Caco-2 (cell line): ENCODE results near the gene DOCK2. TPM values are rescaled to one million over a fixed set of nuclear protein-coding genes. Genes with fewer than 3 reads are reported as not detected.

Experiments
- BruUV-seq: library from RNA; stranded (reverse); fragments of 400-500 nt; replicated peaks from 2 replicates; lab custom pipeline; 2021; lab: Mats Ljungman, UMichigan
- CTCF ChIA-PET: fragments of 300-600 bp; sonication (Branson Sonifier 250); formaldehyde crosslinking; loops from one replicate; lab custom pipeline; 2022; ENCODE audit warnings: antibody characterized with exemption; lab: Charles Lee
- POLR2A ChIA-PET: fragments of 300-600 bp; sonication (Branson Sonifier 250); formaldehyde crosslinking; loops from one replicate; lab custom pipeline; 2022; ENCODE audit warnings: antibody characterized with exemption; lab: Charles Lee
- DNase-seq, 2 experiments: peaks; one replicate each; pipeline versions ENCODE4 v3.0.0 to v3.0.0-alpha.2; 2020 to 2022
- H3K27me3 ChIP-seq: replicated peaks from 2 replicates; pipeline ENCODE4 v1.6.0; 2011; ENCODE audit warnings: low read length; ENCODE audit not compliant: control insufficient read depth, insufficient read depth
- H3K36me3 ChIP-seq: 2 replicates; pipeline ENCODE4 v1.5.1; 2011; ENCODE audit warnings: low read length; ENCODE audit not compliant: control insufficient read depth, insufficient read depth
- H3K4me1 ChIP-seq: fragments of 250-450 bp; sonication (Bioruptor Pico); 2 replicates; pipeline ENCODE4 v1.5.1; 2020; ENCODE audit warnings: mild to moderate bottlenecking
- H3K4me3 ChIP-seq: 2 replicates; pipeline ENCODE4 v1.5.1; 2011; ENCODE audit warnings: low read depth, mild to moderate bottlenecking, control low read depth, low read length
- H3K9me3 ChIP-seq: fragments of 250-450 bp; sonication (Bioruptor Pico); 2 replicates; pipeline ENCODE4 v1.5.1; 2020; ENCODE audit warnings: mild to moderate bottlenecking, moderate library complexity
- H3K27ac Mint-ChIP-seq: one replicate; pipeline ENCODE4 v1.8.0; 2022; ENCODE audit warnings: mixed read lengths; ENCODE audit not compliant: unreplicated experiment
- H3K27me3 Mint-ChIP-seq: one replicate; pipeline ENCODE4 v1.8.0; 2022; ENCODE audit warnings: mixed read lengths; ENCODE audit not compliant: insufficient read depth, unreplicated experiment
- H3K36me3 Mint-ChIP-seq: one replicate; pipeline ENCODE4 v1.8.0; 2022; ENCODE audit warnings: mild to moderate bottlenecking, mixed read lengths; ENCODE audit not compliant: insufficient read depth, unreplicated experiment
- H3K4me1 Mint-ChIP-seq: one replicate; pipeline ENCODE4 v1.8.0; 2022; ENCODE audit warnings: low read depth, mixed read lengths; ENCODE audit not compliant: unreplicated experiment
- H3K4me3 Mint-ChIP-seq: one replicate; pipeline ENCODE4 v1.8.0; 2022; ENCODE audit warnings: mild to moderate bottlenecking, moderate library complexity, mixed read lengths; ENCODE audit not compliant: unreplicated experiment
- H3K9me3 Mint-ChIP-seq: one replicate; pipeline ENCODE4 v1.8.0; 2022; ENCODE audit warnings: mixed read lengths; ENCODE audit not compliant: unreplicated experiment
- CTCF ChIP-seq, 2 experiments: fragments of 200-600 bp in 1 of 2; IDR thresholded peaks; 1 replicate in 1 of 2; 2 replicates in 1 of 2; pipeline versions ENCODE4 v1.5.1 to v1.8.0; 2011 to 2022; ENCODE audit warnings: antibody characterized with exemption in 1 of 2, control low read depth in 1 of 2, inconsistent platforms in 1 of 2, low read depth in 1 of 2, low read length in 1 of 2, mild to moderate bottlenecking in 1 of 2, moderate library complexity in 1 of 2; ENCODE audit not compliant: insufficient read depth in 1 of 2, severe bottlenecking in 1 of 2, unreplicated experiment in 1 of 2
- intact Hi-C: fragments of 100-400 bp; cut with micrococcal nuclease; formaldehyde crosslinking; loops from one replicate; pipeline ENCODE4 v1.10.0; 2022; ENCODE audit not compliant: unreplicated experiment
- total RNA-seq: library from RNA; stranded (reverse); gene quantifications from 2 replicates; pipeline ENCODE4 v1.2.3, GENCODE V29; 2022

The DOCK2 gene
- total RNA-seq, 1 experiment from 2014 or later: 0.09 TPM

DNA sequence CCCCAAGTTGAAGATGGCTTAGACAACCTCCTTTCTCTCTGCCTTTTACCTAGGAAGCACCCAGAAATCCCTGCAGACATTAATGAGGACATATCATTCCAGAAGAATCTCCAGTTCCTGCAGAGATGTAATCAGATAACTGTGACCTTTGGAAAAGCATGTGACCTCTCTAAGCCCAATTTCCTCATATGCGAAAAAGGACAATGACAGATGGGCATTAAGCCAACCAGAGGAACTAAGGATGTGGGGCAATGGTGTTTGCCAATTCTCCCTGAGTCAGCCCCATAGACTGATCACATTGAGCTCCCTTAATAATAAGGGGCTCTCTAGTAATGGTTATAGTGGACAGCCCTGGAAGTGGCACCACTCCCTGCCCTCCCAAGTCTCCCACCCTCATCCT lies 458.6 kb downstream of the DOCK2 start:
- BruUV-seq: no TSS peak
- Histone ChIP-seq H3K27me3 (no peaks in the 10 kb centered on the region; the same call in 1 of the 2 replicates), H3K4me3 (no peak overlapping the region), H3K4me1 (no peaks in the 10 kb centered on the region), H3K36me3 (no peaks in the 10 kb centered on the region), H3K9me3 (peaks cover 3% of the 10 kb centered on the region; the same call in 1 of the 2 replicates)
- ChIA-PET POLR2A (no interaction called here), CTCF (no interaction called here)
- TF ChIP-seq CTCF (IDR thresholded peaks at IDR 0.05; ENCODE audit: insufficient read depth in 1 of 2, low read depth in 1 of 2, low read length in 1 of 2, severe bottlenecking in 1 of 2, unreplicated experiment in 1 of 2): no peak
- Mint-ChIP-seq H3K27ac (no peak overlapping the region), H3K4me3 (no peak overlapping the region), H3K4me1 (no peaks in the 10 kb centered on the region), H3K27me3 (peaks cover 12% of the 10 kb centered on the region), H3K36me3 (peaks cover 5% of the 10 kb centered on the region), H3K9me3 (no peaks in the 10 kb centered on the region)
- no peak for DNase-seq
- intact Hi-C loops: no loop called here

GRCh38 chr5:170097934-170098333 lies 460.9 kb downstream of the DOCK2 start:
- no peak overlapping the region for H3K4me3 ChIP-seq
- H3K36me3 ChIP-seq: no peaks in the 10 kb centered on the region
- CTCF ChIA-PET: interaction anchor here (2.5 kb wide), 1 partner anchor 86 kb away, joined by 13 read pairs; no protein-coding TSS in a partner anchor
- Mint-ChIP-seq H3K27ac (no peak overlapping the region), H3K9me3 (no peaks in the 10 kb centered on the region), H3K36me3 (peaks cover 5% of the 10 kb centered on the region), H3K4me1 (no peaks in the 10 kb centered on the region), H3K4me3 (no peak overlapping the region), H3K27me3 (peaks cover 10% of the 10 kb centered on the region)
- no peaks in the 10 kb centered on the region for H3K4me1 ChIP-seq
- no peak for TF ChIP-seq CTCF (IDR thresholded peaks at IDR 0.05; ENCODE audit: insufficient read depth in 1 of 2, low read depth in 1 of 2, low read length in 1 of 2, severe bottlenecking in 1 of 2, unreplicated experiment in 1 of 2)
- H3K9me3 ChIP-seq: peaks cover 3% of the 10 kb centered on the region; the same call in 1 of the 2 replicates
- H3K27me3 ChIP-seq: no peaks in the 10 kb centered on the region; the same call in 1 of the 2 replicates
- intact Hi-C loops: no loop called here
- no peak for DNase-seq
- no TSS peak for BruUV-seq
- POLR2A ChIA-PET: no interaction called here

DNA sequence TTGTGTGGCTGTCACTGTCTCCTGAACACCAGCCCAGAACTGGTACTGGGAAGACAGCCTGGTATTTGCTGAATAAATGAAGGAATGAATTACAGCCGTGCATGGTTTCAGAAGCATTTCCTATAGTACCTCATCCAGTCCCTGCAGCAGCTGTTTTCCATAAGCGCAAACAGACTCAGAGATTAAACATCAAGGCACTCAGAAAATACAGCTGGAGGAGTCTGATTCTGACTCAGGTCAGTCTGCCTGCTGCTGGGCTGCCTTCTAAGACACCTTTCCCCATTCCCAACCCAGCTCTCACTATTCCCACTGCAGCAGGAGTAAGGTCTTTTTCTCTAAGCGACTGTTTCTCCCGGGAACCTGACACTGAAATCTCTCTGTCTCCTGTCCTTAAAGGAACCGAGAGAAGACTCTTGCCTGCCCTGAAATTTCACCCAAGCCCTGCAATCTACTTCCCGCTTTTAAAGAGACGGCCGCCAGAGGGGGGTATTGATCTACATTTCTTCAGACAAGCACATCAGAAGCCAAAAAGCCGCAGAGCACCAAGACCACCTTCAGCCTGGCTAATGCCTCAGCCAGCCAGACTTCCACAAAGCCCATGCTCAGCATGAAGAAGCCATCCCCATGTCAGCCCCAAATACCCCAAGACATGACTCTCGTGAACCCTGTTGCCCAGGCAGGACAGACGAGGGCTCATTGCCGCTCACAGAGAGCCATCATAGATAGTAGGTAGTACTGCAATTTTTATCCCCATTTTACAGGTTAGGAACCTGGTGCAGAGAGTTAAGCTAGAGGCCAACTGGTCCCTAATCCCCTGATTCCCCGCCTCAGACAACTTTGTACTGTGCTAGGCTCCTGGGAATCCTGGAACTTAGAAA lies 463.2 kb downstream of the DOCK2 start:
- peaks cover 4% of the 10 kb centered on the region for H3K4me1 Mint-ChIP-seq
- no TSS peak for BruUV-seq
- H3K9me3 ChIP-seq: peaks cover 3% of the 10 kb centered on the region; the same call in 1 of the 2 replicates
- no peaks in the 10 kb centered on the region for H3K4me1 ChIP-seq
- TF ChIP-seq CTCF (IDR thresholded peaks at IDR 0.05; ENCODE audit: insufficient read depth in 1 of 2, low read depth in 1 of 2, low read length in 1 of 2, severe bottlenecking in 1 of 2, unreplicated experiment in 1 of 2): peak; percentile 58 to 68
- H3K4me3 Mint-ChIP-seq: no peak overlapping the region
- peaks cover 5% of the 10 kb centered on the region for H3K36me3 Mint-ChIP-seq
- POLR2A ChIA-PET: no interaction called here
- CTCF ChIA-PET: interaction anchor here (1.1 to 2.5 kb wide), 3 partner anchors 84 to 116 kb away, joined by 5 to 18 read pairs (median 13); no protein-coding TSS in a partner anchor
- peak; percentile 77 to 81 for DNase-seq
- H3K27me3 Mint-ChIP-seq: peaks cover 11% of the 10 kb centered on the region
- H3K27me3 ChIP-seq: no peaks in the 10 kb centered on the region; the same call in 1 of the 2 replicates
- intact Hi-C loops: loop anchor here (1.0 kb wide), 3 partner anchors 84 to 320 kb away; no protein-coding TSS in a partner anchor
- H3K9me3 Mint-ChIP-seq: no peaks in the 10 kb centered on the region
- H3K36me3 ChIP-seq: no peaks in the 10 kb centered on the region
- no peak overlapping the region for H3K27ac Mint-ChIP-seq
- H3K4me3 ChIP-seq: no peak overlapping the region
